Suprapubic skin (tissue), 4 donors: ENCODE measurements around the gene MOV10. TPM values are rescaled to one million over a fixed set of nuclear protein-coding genes. Genes with fewer than 3 reads are reported as not detected.

Experiments used
- DNase-seq, 2 donors: peaks; one replicate each; pipeline ENCODE4 v3.0.0-alpha.2; 2019; ENCODE audit warnings: low spot score in 2 of 2
- H3K27ac ChIP-seq: fragments of 200-600 bp; sonication (generic); one replicate; pipeline ENCODE4 v1.5.1; 2019
- H3K27me3 ChIP-seq: fragments of 200-600 bp; sonication (generic); one replicate; pipeline ENCODE4 v1.5.1; 2019
- H3K36me3 ChIP-seq: fragments of 200-600 bp; sonication (generic); one replicate; pipeline ENCODE4 v1.5.1; 2019
- H3K4me1 ChIP-seq: fragments of 200-600 bp; sonication (generic); one replicate; pipeline ENCODE4 v1.5.1; 2019
- H3K4me3 ChIP-seq: fragments of 200-600 bp; sonication (generic); one replicate; pipeline ENCODE4 v1.5.1; 2019; ENCODE audit warnings: mild to moderate bottlenecking
- H3K9me3 ChIP-seq: fragments of 200-600 bp; sonication (generic); one replicate; pipeline ENCODE4 v1.5.1; 2019
- EP300 ChIP-seq: sonication (generic); formaldehyde crosslinking; IDR thresholded peaks from one replicate; pipeline ENCODE4 v1.6.1; 2017; ENCODE audit warnings: antibody characterized with exemption
- POLR2A ChIP-seq, 2 donors: fragments of 450-650 bp; IDR thresholded peaks; one replicate each; pipeline ENCODE4 v1.6.1; 2017; ENCODE audit warnings: antibody characterized with exemption in 2 of 2, mild to moderate bottlenecking in 2 of 2, moderate library complexity in 2 of 2
- POLR2AphosphoS5 ChIP-seq, 3 donors: sonication (generic); formaldehyde crosslinking; IDR thresholded peaks; one replicate each; pipeline ENCODE4 v1.6.1; 2017; ENCODE audit warnings: antibody characterized with exemption in 3 of 3
- WGBS: methylation state at CpG from one replicate; pipeline ENCODE4 v1.1.5; 2018; 5-methylcytosine and 5-hydroxymethylcytosine counted together
- total RNA-seq, 4 donors: library from RNA; depleted of rRNA; stranded (reverse); fragments of >200 nt; gene quantifications; one replicate each; pipeline ENCODE4 v1.1.0, GENCODE V29; 2016
- TF ChIP-seq, protein P1 (sequence below), 2 donors: fragments of 200-600 bp in 1 of 2; fragments of 450-650 bp in 1 of 2; sonication (generic) in 1 of 2; IDR thresholded peaks; one replicate each; pipeline ENCODE4 v1.5.1; 2016 to 2019; ENCODE audit warnings: antibody characterized with exemption in 2 of 2, mild to moderate bottlenecking in 1 of 2, moderate library complexity in 1 of 2

Gene MOV10
- total RNA-seq, 4 donors from 2014 or later: 42.8 to 147 (median 70.1) TPM

DNA sequence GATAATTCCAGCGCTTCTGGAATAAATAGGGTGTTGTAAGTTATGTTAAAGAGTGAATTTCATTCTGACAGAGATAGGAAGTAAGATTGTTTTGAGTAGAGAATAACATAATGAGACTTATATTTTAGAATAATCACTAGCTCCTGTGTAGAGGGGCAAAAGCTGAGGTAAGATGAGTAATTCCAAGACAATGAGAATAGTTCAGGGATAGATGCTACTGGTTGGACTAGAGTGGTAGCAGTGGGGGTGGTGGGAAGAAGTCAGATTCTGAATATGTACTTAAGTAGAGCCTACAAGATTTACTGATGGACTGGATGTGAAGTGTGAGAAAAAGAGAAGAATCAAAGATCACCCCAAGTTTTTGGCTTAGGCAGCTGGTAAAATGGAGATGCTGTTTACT is 23.3 kb upstream of the MOV10 start:
- H3K9me3 ChIP-seq: no peaks in the 10 kb centered on the region
- WGBS: 97% methylated on average over 1 of the region's 1 CpG
- H3K27me3 ChIP-seq: no peaks in the 10 kb centered on the region
- H3K4me3 ChIP-seq: no peak overlapping the region
- peaks cover 52% of the 10 kb centered on the region for H3K36me3 ChIP-seq
- DNase-seq: no peak
- no peak overlapping the region for H3K27ac ChIP-seq
- H3K4me1 ChIP-seq: no peaks in the 10 kb centered on the region
- no peak for TF ChIP-seq POLR2A (IDR thresholded peaks at IDR 0.05)

DNA sequence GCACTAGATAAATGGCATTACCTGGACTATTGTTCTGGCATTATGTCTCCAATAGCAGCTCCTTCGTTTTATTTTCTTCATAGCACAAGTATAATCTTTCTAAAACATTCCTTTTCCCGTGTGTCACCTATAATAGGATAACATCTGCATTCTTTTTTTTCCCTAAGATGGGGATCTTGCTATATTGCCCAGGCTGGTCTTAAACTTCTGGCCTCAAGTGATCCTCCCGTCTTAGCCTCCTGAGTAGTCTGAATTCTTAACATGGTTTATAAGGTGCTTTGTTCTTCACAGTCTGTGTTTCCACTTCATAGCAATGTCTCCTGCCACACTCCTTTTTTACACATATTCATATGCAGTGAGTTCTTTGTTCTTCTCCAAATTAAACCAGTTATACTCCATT is 8.6 kb upstream of the MOV10 start:
- TF ChIP-seq EP300 (no peak), POLR2AphosphoS5 (IDR thresholded peaks at IDR 0.05) (no peak)
- TF ChIP-seq, protein P1, sequence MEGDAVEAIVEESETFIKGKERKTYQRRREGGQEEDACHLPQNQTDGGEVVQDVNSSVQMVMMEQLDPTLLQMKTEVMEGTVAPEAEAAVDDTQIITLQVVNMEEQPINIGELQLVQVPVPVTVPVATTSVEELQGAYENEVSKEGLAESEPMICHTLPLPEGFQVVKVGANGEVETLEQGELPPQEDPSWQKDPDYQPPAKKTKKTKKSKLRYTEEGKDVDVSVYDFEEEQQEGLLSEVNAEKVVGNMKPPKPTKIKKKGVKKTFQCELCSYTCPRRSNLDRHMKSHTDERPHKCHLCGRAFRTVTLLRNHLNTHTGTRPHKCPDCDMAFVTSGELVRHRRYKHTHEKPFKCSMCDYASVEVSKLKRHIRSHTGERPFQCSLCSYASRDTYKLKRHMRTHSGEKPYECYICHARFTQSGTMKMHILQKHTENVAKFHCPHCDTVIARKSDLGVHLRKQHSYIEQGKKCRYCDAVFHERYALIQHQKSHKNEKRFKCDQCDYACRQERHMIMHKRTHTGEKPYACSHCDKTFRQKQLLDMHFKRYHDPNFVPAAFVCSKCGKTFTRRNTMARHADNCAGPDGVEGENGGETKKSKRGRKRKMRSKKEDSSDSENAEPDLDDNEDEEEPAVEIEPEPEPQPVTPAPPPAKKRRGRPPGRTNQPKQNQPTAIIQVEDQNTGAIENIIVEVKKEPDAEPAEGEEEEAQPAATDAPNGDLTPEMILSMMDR (IDR thresholded peaks at IDR 0.05): no peak
- no peaks in the 10 kb centered on the region for H3K4me1 ChIP-seq
- H3K27ac ChIP-seq: no peak overlapping the region
- 92% methylated on average over 3 of the region's 3 CpGs for WGBS
- no peaks in the 10 kb centered on the region for H3K27me3 ChIP-seq
- H3K36me3 ChIP-seq: peaks cover 84% of the 10 kb centered on the region
- H3K9me3 ChIP-seq: no peaks in the 10 kb centered on the region
- no peak for DNase-seq
- H3K4me3 ChIP-seq: no peak overlapping the region

DNA sequence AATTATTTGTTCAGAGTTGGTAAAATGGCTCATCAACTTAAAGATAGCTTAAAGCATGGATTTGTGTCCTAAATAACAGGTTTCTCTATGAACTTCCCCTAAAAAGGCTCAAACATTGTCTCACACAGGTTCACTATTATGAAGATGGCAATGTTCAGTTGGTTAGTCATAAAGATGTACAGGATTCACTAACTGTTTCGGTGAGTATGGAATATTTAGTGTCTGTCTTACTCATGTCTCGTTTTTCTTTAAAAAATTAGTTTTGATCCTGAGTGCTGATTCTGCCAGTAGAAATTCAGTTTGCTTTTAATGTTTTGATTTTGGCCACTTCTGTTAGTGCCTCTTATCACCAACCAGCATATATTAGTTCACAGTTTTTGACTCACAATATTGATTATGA is 7.5 kb upstream of the MOV10 start:
- TF ChIP-seq POLR2A (IDR thresholded peaks at IDR 0.05): no peak
- TF ChIP-seq EP300: no peak
- TF ChIP-seq, protein P1 (IDR thresholded peaks at IDR 0.05): no peak
- no peak for TF ChIP-seq POLR2AphosphoS5 (IDR thresholded peaks at IDR 0.05)
- no peaks in the 10 kb centered on the region for H3K4me1 ChIP-seq
- DNase-seq: no peak
- H3K4me3 ChIP-seq: no peak overlapping the region
- no peaks in the 10 kb centered on the region for H3K9me3 ChIP-seq
- H3K27ac ChIP-seq: no peak overlapping the region
- H3K27me3 ChIP-seq: no peaks in the 10 kb centered on the region
- H3K36me3 ChIP-seq: peaks cover 85% of the 10 kb centered on the region
- 93% methylated on average over 2 of the region's 2 CpGs for WGBS

DNA sequence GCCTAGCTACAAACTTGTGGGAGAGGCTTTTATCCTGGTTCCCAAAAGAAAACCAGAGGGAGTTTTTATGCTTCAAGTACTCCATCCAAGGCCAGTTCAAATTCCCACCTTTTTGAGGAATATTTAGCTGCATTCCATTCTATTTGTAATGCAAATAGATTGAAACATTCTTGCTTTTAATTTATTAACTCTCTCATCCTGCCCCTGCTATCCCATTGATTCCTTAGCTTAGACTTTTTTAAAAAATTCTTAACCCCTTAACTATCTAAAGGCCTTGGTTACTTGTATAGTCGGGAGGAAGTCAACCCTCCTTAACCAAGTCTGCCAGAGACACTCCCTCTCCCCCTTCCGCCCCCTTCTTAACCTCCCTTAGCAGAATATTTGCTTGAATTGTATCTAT is 2.5 kb upstream of the MOV10 start:
- Histone ChIP-seq H3K9me3 (no peaks in the 10 kb centered on the region), H3K4me1 (peaks cover 28% of the 10 kb centered on the region), H3K36me3 (peaks cover 47% of the 10 kb centered on the region), H3K4me3 (no peak overlapping the region), H3K27ac (no peak overlapping the region), H3K27me3 (no peaks in the 10 kb centered on the region)
- 72% methylated on average over 2 of the region's 2 CpGs for WGBS
- no peak for DNase-seq
- TF ChIP-seq EP300 (no peak), POLR2AphosphoS5 (IDR thresholded peaks at IDR 0.05) (no peak), POLR2A (IDR thresholded peaks at IDR 0.05) (no peak)
- TF ChIP-seq, protein P1 (IDR thresholded peaks at IDR 0.05): no peak

DNA sequence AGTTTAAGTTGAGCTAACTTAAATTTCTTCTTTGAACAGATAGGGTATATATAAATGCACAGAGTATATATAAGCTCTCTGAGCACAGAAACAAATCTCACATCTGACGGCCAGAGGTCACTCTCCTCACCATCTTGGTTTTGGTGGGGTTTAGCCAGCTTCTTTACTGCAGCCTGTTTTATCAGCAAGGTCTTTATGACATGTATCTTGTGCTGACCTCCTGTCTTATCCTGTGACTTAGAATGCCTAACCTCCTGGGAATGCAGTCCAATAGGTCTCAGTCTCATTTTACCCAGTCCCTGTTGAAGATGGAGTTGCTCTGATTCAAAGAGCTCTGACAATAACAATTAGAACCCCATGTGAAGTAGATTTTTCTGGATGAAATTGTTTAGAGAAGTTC is 1.6 kb upstream of the MOV10 start:
- TF ChIP-seq POLR2A (IDR thresholded peaks at IDR 0.05): no peak
- no peak for TF ChIP-seq EP300
- no peak for TF ChIP-seq POLR2AphosphoS5 (IDR thresholded peaks at IDR 0.05)
- TF ChIP-seq, protein P1 (IDR thresholded peaks at IDR 0.05): no peak
- Histone ChIP-seq H3K36me3 (peaks cover 40% of the 10 kb centered on the region), H3K9me3 (no peaks in the 10 kb centered on the region), H3K4me1 (peaks cover 30% of the 10 kb centered on the region), H3K27ac (no peak overlapping the region), H3K27me3 (no peaks in the 10 kb centered on the region), H3K4me3 (no peak overlapping the region)
- WGBS: 90% methylated on average over 1 of the region's 1 CpG
- no peak for DNase-seq
